PC-3 (cell line): ENCODE data around the gene SH3BGRL3. TPM values are rescaled to one million over a fixed set of nuclear protein-coding genes. Genes with fewer than 3 reads are reported as not detected.

ENCODE experiments used
- ATAC-seq: fragments of 200-7000 bp; cut with Tn5 transposase; 2 replicates; pipeline ENCODE4 v1.9.1; 2020; ENCODE audit warnings: mild to moderate bottlenecking, moderate library complexity
- BruUV-seq: library from RNA; stranded (reverse); fragments of 400-500 nt; replicated peaks from 2 replicates; lab custom pipeline; 2021; lab: Mats Ljungman, UMichigan
- CTCF ChIA-PET: fragments of 300-600 bp; sonication (Branson Sonifier 250); formaldehyde crosslinking; loops from one replicate; lab custom pipeline; 2022; ENCODE audit warnings: antibody characterized with exemption; lab: Charles Lee
- POLR2A ChIA-PET: fragments of 300-600 bp; sonication (Branson Sonifier 250); formaldehyde crosslinking; loops from one replicate; lab custom pipeline; 2022; ENCODE audit warnings: antibody characterized with exemption; ENCODE audit not compliant: unreplicated experiment; lab: Charles Lee
- DNase-seq: peaks from one replicate; pipeline ENCODE4 v3.0.0-alpha.2; 2015
- H2AFZ ChIP-seq: fragments of 300-600 bp; sonication (generic); 2 replicates; pipeline ENCODE4 v1.6.0; 2016; ENCODE audit warnings: antibody characterized with exemption, low read length
- H3F3A ChIP-seq: fragments of 300-600 bp; sonication (generic); one replicate; pipeline ENCODE4 v1.6.0; 2017; ENCODE audit warnings: antibody characterized with exemption, low read length, control low read depth, mild to moderate bottlenecking; ENCODE audit not compliant: unreplicated experiment
- H3K27ac ChIP-seq: fragments of 300-600 bp; sonication (generic); 2 replicates; pipeline ENCODE4 v1.5.1; 2016; ENCODE audit warnings: mild to moderate bottlenecking, low read length
- H3K27me3 ChIP-seq: fragments of 300-600 bp; sonication (generic); 2 replicates; pipeline ENCODE4 v1.6.1; 2016; ENCODE audit warnings: low read length, mixed read lengths
- H3K36me3 ChIP-seq: fragments of 300-600 bp; sonication (generic); 2 replicates; pipeline ENCODE4 v1.6.1; 2016; ENCODE audit warnings: low read depth, mixed run types, low read length, mixed read lengths
- H3K4me1 ChIP-seq: fragments of 300-600 bp; sonication (generic); 2 replicates; pipeline ENCODE4 v1.5.1; 2016; ENCODE audit warnings: low read length; ENCODE audit not compliant: insufficient read depth
- H3K4me2 ChIP-seq: fragments of 300-600 bp; sonication (generic); 2 replicates; pipeline ENCODE4 v1.6.0; 2016; ENCODE audit warnings: low read length
- H3K4me3 ChIP-seq: fragments of 300-600 bp; sonication (generic); 2 replicates; pipeline ENCODE4 v1.5.1; 2016; ENCODE audit warnings: mild to moderate bottlenecking, low read length, mixed read lengths
- H3K79me2 ChIP-seq: fragments of 300-600 bp; sonication (generic); 2 replicates; pipeline ENCODE4 v1.6.1; 2017; ENCODE audit warnings: low read length, mixed read lengths
- H3K9ac ChIP-seq: fragments of 300-600 bp; sonication (generic); 2 replicates; pipeline ENCODE4 v1.6.0; 2016; ENCODE audit warnings: mild to moderate bottlenecking, low read length
- H3K9me2 ChIP-seq: fragments of 300-600 bp; sonication (generic); replicated peaks from 2 replicates; pipeline ENCODE4 v1.6.1; 2016; ENCODE audit warnings: mixed run types, low read length, mixed read lengths
- H3K9me3 ChIP-seq: fragments of 300-600 bp; sonication (generic); 2 replicates; pipeline ENCODE4 v1.6.1; 2016; ENCODE audit warnings: low read length, mixed read lengths
- H4K20me1 ChIP-seq: fragments of 300-600 bp; sonication (generic); 2 replicates; pipeline ENCODE4 v1.6.1; 2016; ENCODE audit warnings: low read length, mixed read lengths
- CTCF ChIP-seq: fragments of 300-600 bp; sonication (generic); conservative IDR thresholded peaks from 2 replicates; pipeline ENCODE4 v1.5.1; 2017; ENCODE audit warnings: antibody characterized with exemption, low read depth, mild to moderate bottlenecking, low read length
- EZH2 ChIP-seq: fragments of 300-600 bp; sonication (generic); IDR thresholded peaks from one replicate; pipeline ENCODE4 v1.6.1; 2017; ENCODE audit warnings: antibody characterized with exemption, mild to moderate bottlenecking, low read length; ENCODE audit not compliant: unreplicated experiment
- EZH2phosphoT487 ChIP-seq: fragments of 300-600 bp; sonication (generic); IDR thresholded peaks from 2 replicates; pipeline ENCODE4 v1.6.1; 2018; ENCODE audit warnings: mild to moderate bottlenecking, antibody characterized with exemption, low read length, borderline replicate concordance
- intact Hi-C: fragments of 100-400 bp; cut with micrococcal nuclease; formaldehyde crosslinking; loops from 2 replicates; pipeline ENCODE4 v1.9.0; 2023
- total RNA-seq: library from RNA; depleted of rRNA; stranded (reverse); fragments of >200 nt; gene quantifications from 2 replicates; pipeline ENCODE4 v1.2.3, GENCODE V29; 2014

The SH3BGRL3 gene
- total RNA-seq, 1 experiment from 2014 or later = 181 TPM

DNA sequence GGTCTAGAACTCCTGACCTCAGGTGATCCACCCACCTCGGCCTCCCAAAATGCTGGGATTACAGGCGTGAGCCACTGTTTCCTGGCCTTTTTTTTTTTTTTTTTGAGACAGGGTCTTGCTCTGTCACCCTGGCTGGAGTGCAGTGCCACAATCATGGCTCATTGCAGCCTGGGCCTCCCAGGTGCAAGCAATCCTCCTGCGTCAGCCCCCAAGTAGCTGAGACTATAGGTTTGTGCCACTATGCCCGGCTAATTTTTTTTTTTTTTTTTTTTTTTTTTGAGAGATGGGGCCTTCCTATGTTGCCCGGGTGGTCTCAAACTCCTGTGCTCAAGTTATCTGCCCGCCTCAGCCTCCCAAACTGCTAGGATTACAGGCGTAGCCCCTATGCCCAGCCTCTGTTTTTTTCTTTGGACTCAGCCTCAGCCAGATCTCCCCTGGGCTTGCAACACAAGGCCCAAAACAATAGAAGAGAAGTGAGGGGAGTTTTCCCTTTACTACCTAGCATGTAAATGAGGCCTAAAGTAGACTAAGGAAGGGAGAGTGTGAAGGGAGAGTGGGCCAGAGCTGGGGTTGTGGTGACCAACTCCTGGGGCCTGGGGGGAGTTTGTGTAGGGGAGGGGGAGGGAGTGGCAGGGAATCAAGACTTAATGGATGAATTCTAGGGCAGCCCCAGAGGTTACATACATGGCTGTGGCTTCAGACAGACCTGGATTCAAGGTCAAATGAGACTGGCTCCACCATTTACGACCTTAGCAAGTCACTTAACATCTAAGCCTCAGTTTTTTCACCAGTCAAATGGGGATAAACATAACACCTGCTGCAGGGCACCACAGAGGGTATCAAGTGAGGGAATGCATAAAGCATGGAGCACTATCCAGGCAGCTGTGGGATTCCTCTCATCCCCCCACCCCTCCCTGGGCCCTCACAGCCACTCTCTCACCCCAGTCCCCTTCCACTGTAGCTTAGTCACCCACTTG is 36.3 kb downstream of the SH3BGRL3 start:
- Histone ChIP-seq H3K9ac (no peak overlapping the region), H3K27me3 (no peaks in the 10 kb centered on the region), H3K4me2 (no peak overlapping the region), H3K79me2 (no peaks in the 10 kb centered on the region), H3K27ac (no peak overlapping the region), H2AFZ (no peak overlapping the region), H3K36me3 (no peaks in the 10 kb centered on the region), H3F3A (no peaks in the 10 kb centered on the region), H3K9me2 (no peaks in the 10 kb centered on the region), H3K4me1 (no peaks in the 10 kb centered on the region), H3K4me3 (no peak overlapping the region), H3K9me3 (no peaks in the 10 kb centered on the region), H4K20me1 (no peaks in the 10 kb centered on the region)
- TF ChIP-seq EZH2 = no peak
- no peak for TF ChIP-seq EZH2phosphoT487
- TF ChIP-seq CTCF = no peak
- POLR2A ChIA-PET = no interaction called here
- BruUV-seq = no TSS peak
- CTCF ChIA-PET = no interaction called here
- ATAC-seq (no peak), DNase-seq (no peak)
- intact Hi-C loops = no loop called here

- intact Hi-C loops = no loop called here
- no peak overlapping the region for H3K4me3 ChIP-seq
- no peaks in the 10 kb centered on the region for H3K79me2 ChIP-seq
- no peaks in the 10 kb centered on the region for H4K20me1 ChIP-seq
- no peaks in the 10 kb centered on the region for H3F3A ChIP-seq
- H3K9me3 ChIP-seq = no peaks in the 10 kb centered on the region
- no peaks in the 10 kb centered on the region for H3K36me3 ChIP-seq
- H3K9ac ChIP-seq = no peak overlapping the region
- H3K27me3 ChIP-seq = no peaks in the 10 kb centered on the region
- H3K27ac ChIP-seq = no peak overlapping the region
- H3K4me2 ChIP-seq = no peak overlapping the region
- ChIA-PET CTCF (no interaction called here), POLR2A (no interaction called here)
- no peak for ATAC-seq
- DNase-seq = no peak
- no peak overlapping the region for H2AFZ ChIP-seq
- H3K4me1 ChIP-seq = no peaks in the 10 kb centered on the region
- TF ChIP-seq EZH2phosphoT487 (no peak), CTCF (no peak), EZH2 (no peak)
- BruUV-seq = no TSS peak
- H3K9me2 ChIP-seq = no peaks in the 10 kb centered on the region
Observed at GRCh38 chr1:26317146-26317545, 37.3 kb downstream of the SH3BGRL3 start.
